ENCODE data around the gene CCDC117. TPM values are rescaled to one million over a fixed set of nuclear protein-coding genes. Genes with fewer than 3 reads are reported as not detected.

CCDC117 gene
- total RNA-seq, 6 experiments from 2014 or later: 13.2 to 17.4 (median 14.8) TPM

DNA sequence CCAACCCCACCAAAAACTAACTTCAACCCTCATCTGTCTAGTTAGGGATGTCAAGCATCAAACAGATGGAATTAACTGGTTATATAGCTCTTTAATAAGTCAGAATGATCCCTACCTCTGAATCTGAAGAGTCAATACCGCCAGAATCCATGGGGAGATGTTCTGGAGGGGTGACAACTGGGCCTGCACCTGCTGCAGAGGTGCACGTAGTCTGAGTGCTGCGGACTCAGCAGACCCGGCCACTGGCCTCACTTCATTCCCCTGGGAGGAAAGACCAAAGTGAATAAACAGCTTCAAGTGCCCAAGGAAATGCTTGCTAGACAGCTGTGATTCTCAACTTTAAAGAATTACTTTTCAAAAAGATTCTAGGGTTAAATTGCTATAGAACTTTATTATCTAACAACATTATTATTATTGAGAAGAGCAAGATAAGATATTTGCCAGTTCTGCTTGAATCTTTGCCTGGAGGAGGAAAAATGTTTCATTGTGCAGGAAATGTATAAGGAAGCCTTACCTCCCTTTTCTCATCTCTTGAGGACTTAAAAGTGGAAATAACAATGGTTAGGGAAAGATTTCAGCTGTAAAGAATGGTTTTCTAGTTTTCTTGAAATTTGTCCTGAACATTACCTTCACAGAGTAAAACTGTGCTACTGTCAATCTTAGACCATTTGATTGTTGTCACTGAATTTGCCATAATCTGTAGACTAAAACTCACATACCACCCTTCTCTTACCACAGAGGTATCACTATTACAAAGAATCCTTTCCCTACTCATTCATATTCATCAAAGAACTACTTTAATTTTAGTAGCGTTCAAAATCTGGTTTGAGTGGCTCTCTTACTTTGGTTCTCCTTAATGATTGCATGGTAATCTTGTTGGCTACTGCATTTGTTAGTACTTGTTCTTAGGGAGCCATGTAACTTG lies 23.7 kb downstream of the CCDC117 start:
- no peaks in the 10 kb centered on the region for H3K9me3 Mint-ChIP-seq
- peaks cover 24% of the 10 kb centered on the region for H3K4me1 Mint-ChIP-seq (ENCODE audit: low read depth)
- peak overlapping the region; percentile 61 for H3K27ac Mint-ChIP-seq
- TF ChIP-seq, protein P1, sequence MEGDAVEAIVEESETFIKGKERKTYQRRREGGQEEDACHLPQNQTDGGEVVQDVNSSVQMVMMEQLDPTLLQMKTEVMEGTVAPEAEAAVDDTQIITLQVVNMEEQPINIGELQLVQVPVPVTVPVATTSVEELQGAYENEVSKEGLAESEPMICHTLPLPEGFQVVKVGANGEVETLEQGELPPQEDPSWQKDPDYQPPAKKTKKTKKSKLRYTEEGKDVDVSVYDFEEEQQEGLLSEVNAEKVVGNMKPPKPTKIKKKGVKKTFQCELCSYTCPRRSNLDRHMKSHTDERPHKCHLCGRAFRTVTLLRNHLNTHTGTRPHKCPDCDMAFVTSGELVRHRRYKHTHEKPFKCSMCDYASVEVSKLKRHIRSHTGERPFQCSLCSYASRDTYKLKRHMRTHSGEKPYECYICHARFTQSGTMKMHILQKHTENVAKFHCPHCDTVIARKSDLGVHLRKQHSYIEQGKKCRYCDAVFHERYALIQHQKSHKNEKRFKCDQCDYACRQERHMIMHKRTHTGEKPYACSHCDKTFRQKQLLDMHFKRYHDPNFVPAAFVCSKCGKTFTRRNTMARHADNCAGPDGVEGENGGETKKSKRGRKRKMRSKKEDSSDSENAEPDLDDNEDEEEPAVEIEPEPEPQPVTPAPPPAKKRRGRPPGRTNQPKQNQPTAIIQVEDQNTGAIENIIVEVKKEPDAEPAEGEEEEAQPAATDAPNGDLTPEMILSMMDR (IDR thresholded peaks at IDR 0.05): no peak
- H3K27me3 Mint-ChIP-seq (ENCODE audit: insufficient read depth): peaks cover 12% of the 10 kb centered on the region
- H3K4me3 Mint-ChIP-seq: 0 out of 2 replicates have a peak overlapping the region, but pooled peaks have one; percentile 15
- no peak for DNase-seq
- H3K36me3 Mint-ChIP-seq (ENCODE audit: low read depth): peaks cover 57% of the 10 kb centered on the region

DNA sequence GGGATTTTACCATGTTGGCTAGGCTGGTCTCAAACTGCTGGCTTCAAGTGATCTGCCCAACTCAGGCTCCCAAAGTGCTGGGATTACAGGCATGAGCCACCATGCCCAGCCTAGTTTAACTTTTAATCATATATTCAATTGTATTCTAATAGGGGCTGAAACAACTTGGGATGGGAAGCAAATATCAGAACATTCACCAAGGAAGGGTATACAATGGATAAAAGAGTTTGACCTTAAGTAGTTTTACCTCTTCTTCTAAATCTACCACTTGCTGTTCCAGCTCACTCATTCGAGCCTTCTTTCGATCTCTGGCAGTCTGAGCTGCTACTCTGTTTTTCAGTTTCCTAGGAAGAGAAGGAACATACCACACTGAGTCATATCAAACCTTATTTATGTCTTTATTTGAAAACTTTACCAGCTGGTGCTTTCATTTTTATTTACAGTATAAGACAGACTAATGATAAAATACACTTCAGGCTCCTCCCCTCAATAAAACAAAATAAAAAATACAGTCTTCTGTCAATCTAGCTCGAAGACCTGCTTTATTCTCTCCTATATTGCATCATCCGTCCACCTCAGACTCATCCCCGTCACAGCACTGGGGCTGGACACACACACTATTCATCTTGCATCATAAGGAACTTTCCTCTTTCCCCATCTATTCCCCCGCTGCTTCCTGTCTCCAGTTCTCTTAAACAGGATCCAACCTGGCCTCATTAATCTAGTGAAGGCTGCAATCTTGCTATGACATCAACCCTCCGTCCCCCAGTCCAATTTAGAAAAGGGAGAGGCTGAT lies 26.5 kb downstream of the CCDC117 start:
- H3K9me3 Mint-ChIP-seq: no peaks in the 10 kb centered on the region
- DNase-seq: peak; percentile 89
- H3K4me3 Mint-ChIP-seq: peak overlapping the region; percentile 94
- peaks cover 8% of the 10 kb centered on the region for H3K27me3 Mint-ChIP-seq (ENCODE audit: insufficient read depth)
- peaks cover 35% of the 10 kb centered on the region for H3K4me1 Mint-ChIP-seq (ENCODE audit: low read depth)
- TF ChIP-seq, protein P1 (IDR thresholded peaks at IDR 0.05): no peak
- H3K27ac Mint-ChIP-seq: peak overlapping the region; percentile 99
- peaks cover 54% of the 10 kb centered on the region for H3K36me3 Mint-ChIP-seq (ENCODE audit: low read depth)

- peak; percentile 22 for DNase-seq
- Mint-ChIP-seq H3K36me3 (ENCODE audit: low read depth) (peaks cover 48% of the 10 kb centered on the region), H3K4me3 (peak overlapping the region; percentile 94), H3K27me3 (ENCODE audit: insufficient read depth) (peaks cover 8% of the 10 kb centered on the region), H3K9me3 (no peaks in the 10 kb centered on the region), H3K4me1 (ENCODE audit: low read depth) (peaks cover 35% of the 10 kb centered on the region), H3K27ac (peak overlapping the region; percentile 99)
- TF ChIP-seq, protein P1 (IDR thresholded peaks at IDR 0.05): no peak
Observed at GRCh38 chr22:28799606-28800307, 27.3 kb downstream of the CCDC117 start.

- Mint-ChIP-seq H3K27me3 (ENCODE audit: insufficient read depth) (peaks cover 8% of the 10 kb centered on the region), H3K27ac (peak within 1 kb of the TSS; percentile 99), H3K4me1 (ENCODE audit: low read depth) (peaks cover 35% of the 10 kb centered on the region), H3K36me3 (ENCODE audit: low read depth) (peaks cover 42% of the 10 kb centered on the region), H3K9me3 (no peaks in the 10 kb centered on the region), H3K4me3 (peak within 1 kb of the TSS; percentile 94)
- TF ChIP-seq, protein P1 (IDR thresholded peaks at IDR 0.05): no peak
- peak; percentile 88 for DNase-seq
Observed at GRCh38 chr22:28800308-28801041, 28.0 kb downstream of the CCDC117 start, which contains the start of gene XBP1. TSS of gene XBP1 (minus strand) at chr22:28800569.
